GM19099 (cell line): ENCODE data around the gene TECR.

Source experiments
- POLR2A ChIP-seq: IDR thresholded peaks from 3 replicates; pipeline ENCODE4 v1.6.1; 2011; ENCODE audit warnings: low read depth; ENCODE audit not compliant: insufficient read length; ENCODE audit errors: extremely low read depth

TECR gene

DNA sequence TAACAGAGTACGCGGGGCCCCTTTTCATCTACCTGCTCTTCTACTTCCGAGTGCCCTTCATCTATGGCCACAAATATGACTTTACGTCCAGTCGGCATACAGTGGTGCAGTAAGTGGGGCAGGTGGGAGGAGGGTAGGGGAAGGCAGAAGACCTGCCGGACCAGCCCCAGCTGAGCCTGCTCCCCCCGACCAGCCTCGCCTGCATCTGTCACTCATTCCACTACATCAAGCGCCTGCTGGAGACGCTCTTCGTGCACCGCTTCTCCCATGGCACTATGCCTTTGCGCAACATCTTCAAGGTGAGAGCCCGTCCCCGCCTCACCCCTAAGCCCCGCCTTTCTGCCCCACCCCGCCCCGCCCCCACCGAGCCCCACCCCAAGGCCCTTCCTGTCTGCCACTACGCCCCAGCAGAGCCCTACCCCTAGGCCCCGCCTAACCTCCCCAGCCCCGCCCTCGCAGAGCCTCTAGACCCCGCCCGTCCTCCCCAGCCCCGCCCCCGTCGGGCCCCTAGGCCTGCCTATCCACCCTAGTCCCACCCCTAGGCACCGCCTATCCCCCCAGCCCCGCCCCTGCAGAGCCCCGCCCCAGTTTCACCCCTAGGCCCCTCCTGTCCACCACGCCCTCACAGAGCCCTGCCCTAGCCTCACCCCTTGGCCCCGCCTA lies 34.7 kb downstream of the TECR start:
- TF ChIP-seq POLR2A = no peak

DNA sequence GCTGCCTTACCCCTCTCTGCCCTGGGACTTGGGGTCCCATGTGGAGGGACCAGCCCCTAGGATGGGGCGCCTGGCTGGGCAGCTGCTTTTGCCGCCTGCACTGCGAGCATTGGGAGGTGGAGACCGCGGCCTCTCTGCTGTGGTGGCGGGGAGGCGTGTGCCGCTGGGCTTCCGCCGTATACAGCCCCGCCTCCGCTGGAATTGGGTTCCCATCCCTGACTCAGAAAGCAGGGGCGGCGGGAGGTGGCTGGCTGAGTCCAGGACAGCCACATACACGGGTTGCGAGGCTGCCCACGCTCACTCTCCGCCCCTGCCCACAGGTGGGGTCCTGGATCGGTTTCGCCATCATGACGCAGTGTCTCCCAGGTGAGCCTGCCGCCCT lies 35.9 kb downstream of the TECR start:
- TF ChIP-seq POLR2A = no peak

DNA sequence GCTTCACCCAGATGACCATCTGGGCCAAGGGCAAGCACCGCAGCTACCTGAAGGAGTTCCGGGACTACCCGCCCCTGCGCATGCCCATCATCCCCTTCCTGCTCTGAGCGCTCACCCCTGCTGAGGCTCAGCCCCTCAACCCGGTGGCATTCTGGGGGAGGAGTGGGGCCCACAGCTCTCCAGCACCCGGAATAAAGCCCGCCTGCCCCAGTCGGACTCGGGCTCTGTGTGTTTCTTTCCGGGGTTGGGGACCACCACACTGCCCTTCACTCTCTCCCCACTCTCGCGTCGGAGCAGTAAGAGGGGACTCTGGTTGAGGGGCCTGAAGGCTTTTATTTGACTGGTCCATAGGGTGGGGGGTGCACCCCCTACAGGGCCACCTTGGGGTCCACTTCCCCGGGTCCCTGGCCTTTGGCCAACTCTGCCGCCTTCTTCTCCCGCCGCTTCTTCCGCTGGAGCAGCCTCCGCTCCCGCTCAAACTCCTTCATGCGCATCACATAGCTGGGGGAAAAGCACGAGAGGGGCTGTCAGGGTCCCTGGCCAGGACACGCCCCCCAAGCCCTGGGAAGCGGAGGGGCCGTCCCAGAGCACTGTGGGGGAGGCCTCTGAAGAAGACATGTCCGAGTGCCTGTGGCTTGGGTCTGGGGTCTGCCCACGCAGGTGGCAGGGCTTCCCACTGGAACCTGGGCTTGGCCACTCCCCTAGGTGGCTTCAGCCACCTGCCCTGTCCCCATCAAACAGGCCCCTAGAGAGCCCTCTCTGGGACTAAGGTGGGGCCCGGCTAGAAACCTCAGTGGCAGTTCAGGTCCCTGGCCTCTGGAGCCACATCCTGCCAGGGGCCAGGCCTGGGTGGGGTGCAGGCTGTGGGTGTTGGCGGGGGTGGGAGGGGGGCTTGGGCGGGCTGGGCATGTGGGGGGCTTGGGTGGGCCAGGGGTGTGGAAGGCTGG lies 36.6 kb downstream of the TECR start:
- no peak for TF ChIP-seq POLR2A

DNA sequence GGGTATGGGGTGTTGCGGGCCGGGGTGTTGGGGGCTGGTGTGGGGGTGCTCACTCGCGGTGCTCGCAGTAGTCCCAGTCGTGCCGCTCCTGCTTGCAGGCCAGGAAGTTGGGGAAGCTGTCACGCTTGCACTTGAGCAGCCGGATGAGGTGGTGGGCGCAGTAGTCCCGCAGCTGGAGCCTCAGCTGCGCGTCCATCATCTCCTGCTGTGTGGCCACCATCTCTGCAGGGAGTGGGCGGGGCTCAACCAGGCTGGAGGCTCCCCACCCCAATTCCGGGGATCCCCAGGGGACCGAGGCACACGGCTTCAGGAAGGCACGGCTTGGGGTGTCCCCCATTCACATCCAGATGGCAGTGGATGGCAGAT lies 37.3 kb downstream of the TECR start:
- no peak for TF ChIP-seq POLR2A

DNA sequence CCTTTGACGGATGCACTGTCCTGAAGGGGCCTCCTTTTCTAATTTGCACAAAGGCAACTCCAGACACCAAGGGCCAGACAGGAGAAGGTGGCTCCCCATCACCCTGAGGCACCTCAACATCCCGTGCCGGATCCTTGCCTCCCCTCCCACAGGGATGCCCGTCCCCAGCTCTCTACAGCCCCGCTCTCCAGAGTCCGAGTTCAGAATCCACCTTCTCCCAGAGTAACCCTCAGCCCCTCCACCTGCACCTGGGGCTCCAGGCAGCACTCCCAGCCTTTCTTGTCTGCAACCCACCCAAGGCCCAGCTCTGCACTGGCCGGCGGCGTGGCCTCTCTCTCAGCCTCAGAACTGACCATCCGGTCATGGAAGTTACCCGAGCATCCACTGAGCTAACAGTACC lies 37.7 kb downstream of the TECR start:
- no peak for TF ChIP-seq POLR2A

DNA sequence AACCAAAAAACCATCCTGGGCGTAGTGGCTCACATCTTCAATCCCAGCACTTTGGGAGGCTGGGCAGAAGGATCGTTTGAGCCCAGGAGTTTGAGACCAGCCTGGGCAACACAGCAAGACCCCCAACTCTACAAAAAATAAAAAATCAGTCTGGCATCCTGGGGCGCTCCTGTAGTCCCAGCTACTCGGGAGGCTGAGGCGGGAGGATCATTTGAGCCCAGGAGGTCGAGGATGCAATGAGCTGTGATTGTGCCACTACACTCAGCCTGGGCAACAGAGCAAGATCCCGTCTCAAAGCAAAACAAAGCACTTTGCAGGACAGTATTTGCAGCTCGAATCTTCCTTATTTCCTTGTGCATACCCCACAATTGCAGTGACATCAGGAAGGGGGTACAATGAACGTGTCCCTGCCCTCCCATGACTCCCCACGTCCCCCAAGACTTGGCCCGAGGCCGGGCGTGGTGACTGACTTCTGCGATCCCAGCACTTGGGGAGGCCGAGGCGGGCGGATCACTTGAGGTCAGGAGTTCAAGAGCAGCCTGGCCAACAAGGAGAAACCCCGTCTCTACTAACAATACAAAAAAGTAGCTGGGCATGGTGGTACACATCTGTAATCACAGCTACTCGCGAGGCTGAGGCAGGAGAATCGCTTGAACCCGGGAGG lies 41.6 kb downstream of the TECR start:
- TF ChIP-seq POLR2A = no peak

DNA sequence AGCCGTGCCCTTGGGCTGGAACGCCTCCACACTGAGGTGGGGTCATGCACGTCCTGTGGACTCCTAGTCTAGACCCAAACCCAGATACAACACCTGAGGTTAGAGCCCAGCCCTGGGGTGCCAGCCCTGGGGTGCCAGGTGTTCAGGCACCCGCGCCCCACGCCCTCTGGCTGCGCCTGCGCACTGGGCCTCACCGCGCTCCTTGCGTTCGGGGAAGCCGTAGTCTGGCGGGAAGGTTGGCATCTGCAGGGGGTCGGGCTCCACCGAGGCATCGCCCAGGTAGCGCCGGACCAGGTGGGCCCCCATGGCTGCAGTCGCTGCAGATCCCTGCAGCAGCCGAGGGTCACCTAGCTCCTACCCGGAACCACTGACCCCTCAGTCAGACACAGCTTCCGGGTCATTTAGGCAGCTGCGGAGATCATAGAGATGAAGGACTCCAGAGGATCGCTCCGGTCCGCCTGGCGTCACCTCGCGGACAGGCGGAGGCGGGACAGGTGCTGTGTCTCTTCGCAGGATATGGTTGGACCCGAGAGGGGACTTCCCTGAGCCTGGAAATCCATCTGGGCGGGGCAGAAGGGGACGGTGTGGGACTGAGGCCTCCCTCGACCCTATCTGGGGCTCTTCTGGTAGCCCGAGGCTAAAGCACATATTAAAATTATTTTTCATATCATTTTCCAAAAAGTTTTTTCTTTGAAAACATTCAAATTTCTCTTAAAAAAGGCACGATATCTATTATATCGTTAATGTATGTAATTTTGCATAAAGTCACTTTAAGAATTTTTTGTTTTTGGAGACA lies 42.5 kb downstream of the TECR start, which contains the start of gene NDUFB7:
Gene NDUFB7 (minus strand): TSS at position 372 of the 796 bp plus-strand sequence. CDS start 66 bp downstream, at position 306.
- peak; percentile 91 for TF ChIP-seq POLR2A

DNA sequence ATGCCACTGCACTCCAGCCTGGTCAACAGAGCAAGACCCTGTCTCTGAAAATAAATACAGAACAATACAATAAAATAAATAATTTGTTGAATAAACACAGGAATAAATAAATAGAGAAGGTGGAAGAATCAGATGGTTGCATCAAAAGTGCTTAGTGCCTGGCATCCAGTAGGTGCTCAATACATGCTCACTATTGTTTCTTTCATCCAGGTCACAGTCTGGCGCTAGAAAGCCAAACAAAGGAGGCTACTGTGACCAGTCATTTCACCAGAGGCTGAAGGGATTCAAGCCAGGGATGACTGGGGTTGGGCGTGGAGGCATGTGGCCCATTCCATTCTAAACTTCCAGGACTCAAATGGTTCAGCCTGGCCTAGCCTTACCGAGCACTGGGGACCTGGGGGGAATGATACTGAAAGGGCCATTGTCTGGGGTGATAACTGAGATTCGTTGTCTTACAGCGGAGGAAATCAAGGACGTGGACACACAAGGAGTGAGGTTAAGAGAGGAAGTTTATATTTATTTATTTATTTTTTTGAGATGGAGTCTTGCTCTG lies 46.1 kb downstream of the TECR start:
- no peak for TF ChIP-seq POLR2A

DNA sequence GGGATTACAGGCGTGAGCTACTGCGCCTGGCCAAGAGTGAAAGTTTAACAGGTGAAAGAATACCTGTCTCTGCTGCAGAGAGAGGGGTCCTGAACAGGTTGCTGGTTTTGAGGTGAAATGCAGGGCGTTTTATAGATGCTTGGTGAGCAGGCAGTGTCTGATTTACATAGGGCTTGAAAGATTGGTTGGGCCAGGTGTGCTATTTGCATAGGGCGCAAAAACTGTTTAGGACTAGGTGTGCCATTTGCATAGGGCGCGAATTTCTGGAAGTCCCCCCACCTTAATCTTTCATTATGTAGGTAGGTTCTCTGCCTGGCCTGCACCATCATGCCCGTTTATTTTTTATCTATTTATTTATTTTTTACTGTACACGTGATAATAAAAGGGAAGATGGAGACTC lies 47.0 kb downstream of the TECR start:
- no peak for TF ChIP-seq POLR2A

DNA sequence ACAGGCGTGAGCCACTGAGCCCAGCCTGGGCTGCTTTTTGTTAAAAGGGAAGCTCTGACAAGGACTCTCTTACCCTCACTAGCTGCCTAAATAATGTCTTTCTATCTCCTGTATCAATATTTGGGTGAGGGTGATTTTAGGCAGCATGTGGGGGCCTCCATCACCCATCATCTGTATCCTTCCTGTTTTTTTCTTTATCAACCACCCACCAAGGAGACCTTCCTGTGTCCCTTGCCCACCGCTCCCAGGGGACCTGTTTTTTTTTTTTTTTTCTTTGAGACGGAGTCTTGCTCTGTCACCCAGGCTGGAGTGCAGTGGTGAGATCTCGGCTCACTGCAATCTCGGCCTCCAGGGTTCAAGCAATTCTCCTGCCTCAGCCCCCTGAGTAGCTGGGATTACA lies 47.9 kb downstream of the TECR start:
- TF ChIP-seq POLR2A = no peak

DNA sequence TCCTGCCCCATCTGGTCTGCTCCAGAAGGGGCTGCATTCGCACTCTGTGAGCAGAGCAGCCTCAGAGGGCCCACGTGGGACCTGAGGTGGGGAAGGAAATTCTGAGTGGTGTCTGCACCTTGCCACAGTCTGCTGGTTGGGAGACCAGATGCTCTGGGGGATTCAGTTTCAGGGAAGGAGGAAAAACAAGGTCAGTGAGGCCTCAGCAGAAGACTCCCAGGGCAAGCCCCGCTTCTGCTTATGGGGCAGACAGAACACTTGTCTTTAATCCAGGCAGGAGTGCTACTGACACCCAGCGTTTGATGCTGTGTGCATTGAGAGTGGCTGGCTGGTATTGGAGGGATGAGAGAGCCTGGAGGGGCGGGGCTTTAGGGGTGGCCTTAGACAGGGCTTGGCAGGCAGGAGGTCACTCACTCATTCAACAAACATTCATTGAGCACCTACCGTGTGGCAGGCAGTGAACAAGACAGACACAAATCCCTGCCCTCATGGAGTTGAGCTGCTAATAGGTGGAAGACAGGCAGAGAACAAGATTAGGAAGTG lies 48.6 kb downstream of the TECR start:
- peak; percentile 39 for TF ChIP-seq POLR2A

DNA sequence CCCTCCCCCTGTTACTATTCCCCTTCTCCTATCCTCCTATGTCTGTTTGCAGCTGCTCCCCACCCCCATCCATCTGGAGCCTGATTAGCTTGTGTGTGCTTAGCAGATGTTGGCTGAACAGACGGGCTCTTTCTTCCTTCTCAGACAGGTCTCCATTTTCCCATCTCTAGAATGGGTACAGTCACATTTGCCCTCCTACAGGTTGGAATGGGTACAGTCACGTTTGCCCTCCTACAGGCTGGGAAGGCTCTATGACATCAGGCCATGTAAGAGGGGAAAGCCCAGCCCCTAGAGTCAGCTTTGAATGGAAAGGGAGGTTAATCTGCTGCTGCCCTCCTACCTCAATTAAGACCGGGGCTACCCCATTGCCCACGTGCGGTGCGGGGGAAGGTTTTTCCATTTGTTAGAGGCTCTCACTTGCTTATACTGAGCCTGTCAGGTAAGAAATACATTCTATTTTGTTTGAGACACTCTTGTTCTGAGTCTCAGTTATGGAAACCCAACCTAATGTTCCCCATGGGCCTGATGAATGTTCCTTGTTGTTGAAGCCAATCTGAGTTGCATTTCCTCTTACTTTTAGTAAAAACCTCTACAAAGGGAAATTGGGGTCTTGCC lies 51.3 kb downstream of the TECR start:
- TF ChIP-seq POLR2A = no peak

DNA sequence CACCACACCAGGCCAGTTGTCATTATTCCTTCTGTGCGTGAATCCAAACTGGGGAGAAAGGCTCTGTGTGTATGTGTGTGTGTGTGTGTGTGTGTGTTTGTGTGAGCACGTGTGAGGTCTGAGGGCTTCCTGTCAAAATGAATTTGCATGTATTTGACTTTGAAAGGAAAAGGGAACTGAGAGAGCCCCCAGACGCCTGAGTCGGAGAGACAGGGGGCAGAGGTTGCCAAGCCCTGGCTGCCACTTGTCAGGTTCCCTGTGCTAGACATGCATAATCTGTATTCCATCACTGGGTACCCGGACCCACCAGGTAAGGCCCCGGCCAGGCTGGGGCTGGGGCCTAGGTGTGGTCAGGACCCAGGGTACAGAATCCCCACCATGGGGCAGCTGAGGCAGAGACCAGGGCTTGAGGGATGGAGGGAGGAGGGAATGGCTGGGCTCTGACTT lies 53.5 kb downstream of the TECR start, which contains the start of gene CLEC17A:
Gene CLEC17A (plus strand): TSS at position 191 of the 447 bp plus-strand sequence. CDS start 77 bp downstream, at position 268.
- TF ChIP-seq POLR2A = peak; percentile 96

DNA sequence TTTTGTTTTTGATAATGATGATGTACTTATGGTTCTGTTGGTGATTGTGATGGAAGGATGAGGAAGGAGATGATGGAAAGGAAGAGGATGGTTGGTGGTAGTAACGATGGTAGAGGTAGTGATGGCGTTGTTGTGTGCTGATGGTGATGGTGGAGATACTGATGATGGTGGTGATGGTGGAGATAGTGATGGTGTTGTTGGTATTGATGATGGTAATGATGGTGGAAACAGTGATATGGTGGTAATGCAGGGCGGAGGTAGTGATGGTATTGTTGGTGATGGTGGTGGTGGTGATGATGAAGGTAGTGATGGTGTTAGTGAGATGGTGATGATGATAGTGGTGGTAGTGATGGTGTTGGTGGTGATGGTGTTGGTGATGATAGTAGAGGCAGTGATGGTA lies 66.2 kb downstream of the TECR start:
- TF ChIP-seq POLR2A = no peak
